ENCODE data around the gene PEX1. TPM values are rescaled to one million over a fixed set of nuclear protein-coding genes. Genes with fewer than 3 reads are reported as not detected.

PEX1 gene
- total and polyA plus RNA-seq, 12 donors = 4.1 to 19.8 (median 14.9) TPM

DNA sequence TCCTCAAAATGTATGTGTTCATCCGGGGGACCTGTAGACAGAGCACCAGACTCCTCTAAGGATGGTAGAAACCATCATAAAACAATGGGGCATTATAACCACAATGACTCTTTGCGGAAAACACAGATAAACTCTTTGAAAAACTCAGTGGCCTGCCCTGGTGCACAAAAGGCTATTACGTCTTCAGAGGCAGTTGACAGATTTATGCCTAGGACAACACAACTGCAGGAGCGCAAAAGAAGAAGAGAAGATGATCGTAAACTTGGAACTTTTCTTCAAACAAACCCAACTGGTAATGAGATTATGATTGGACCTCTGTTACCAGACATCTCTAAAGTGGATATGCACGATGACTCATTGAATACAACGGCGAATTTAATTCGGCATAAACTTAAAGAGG lies 6.3 kb upstream of the PEX1 start:
- Histone ChIP-seq H3K4me3 (no peak overlapping the region), H3K4me1 (peaks cover 0 to 26% (median 12%) of the 10 kb centered on the region in 9 donors), H3K36me3 (peaks cover 0 to 97% (median 64%) of the 10 kb centered on the region in 9 donors), H3K9me3 (no peaks in the 10 kb centered on the region), H3K27ac (no peak overlapping the region), H3K27me3 (no peaks in the 10 kb centered on the region)
- intact Hi-C loops (cut with DNase I) = loop anchor here in 1 of 10 donors (5.0 kb wide), 1 partner anchor 38 kb away; no protein-coding TSS in a partner anchor
- WGBS, 2 donors = 92 to 96% methylated on average over 9 of the region's 9 CpGs
- DNase-seq = no peak
- no peak for ATAC-seq
- TF ChIP-seq CTCF (IDR thresholded peaks at IDR 0.05) = no peak

DNA sequence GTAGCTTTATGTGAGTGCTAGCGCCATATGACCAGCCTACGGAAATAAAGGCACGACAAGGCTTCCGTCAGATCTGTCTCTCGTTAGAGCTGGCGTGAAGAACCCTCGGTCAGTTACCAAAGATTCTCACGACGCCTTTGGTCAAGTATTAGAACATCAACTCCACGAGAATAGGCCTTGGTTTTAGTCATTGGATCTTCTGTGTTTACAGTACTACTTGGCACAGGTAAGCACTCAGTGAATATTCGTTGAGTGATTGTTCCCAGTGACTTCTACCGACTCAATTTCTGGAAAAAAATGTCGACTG lies 591 bp upstream of the PEX1 start:
- Histone ChIP-seq H3K27ac (peak overlapping the region; percentile 59 to 94 (median 86)), H3K27me3 (no peaks in the 10 kb centered on the region), H3K4me3 (peak overlapping the region; percentile 67 to 93 (median 78)), H3K9me3 (no peaks in the 10 kb centered on the region), H3K36me3 (peaks cover 0 to 41% (median 30%) of the 10 kb centered on the region in 9 donors), H3K4me1 (peaks cover 0 to 37% (median 24%) of the 10 kb centered on the region in 9 donors)
- DNase-seq (no peak), ATAC-seq (peak in 2 of 8 donors; percentile 4 to 5)
- intact Hi-C loops (cut with DNase I) = no loop called here
- no peak for TF ChIP-seq CTCF (IDR thresholded peaks at IDR 0.05)
- 0% methylated on average over 13 of the region's 13 CpGs for WGBS, 2 donors

- intact Hi-C loops (cut with DNase I) = no loop called here
- DNase-seq = peak; percentile 11 to 46
These were observed 776 bp downstream of the PEX1 start for GRCh38 chr7:92527300-92528187.

DNA sequence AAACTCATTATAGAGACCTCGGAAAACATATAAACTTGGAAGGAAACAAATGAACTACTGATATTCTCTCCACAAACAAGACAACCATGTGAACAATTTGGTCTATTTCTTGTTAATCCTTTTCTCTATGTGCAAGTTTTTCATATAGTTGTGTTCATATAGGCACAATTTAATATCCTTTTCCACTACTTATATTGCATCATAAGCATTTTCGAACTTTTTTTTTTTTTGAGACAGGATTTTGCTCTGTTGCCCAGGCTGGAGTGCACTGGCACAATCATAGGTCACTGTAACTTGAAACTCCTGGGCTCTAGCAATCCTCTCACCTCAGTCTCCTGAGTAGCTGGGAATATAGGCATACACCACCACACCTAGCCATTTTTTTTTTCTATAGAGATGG lies 5.2 kb downstream of the PEX1 start:
- ATAC-seq (no peak), DNase-seq (no peak)
- Histone ChIP-seq H3K4me1 (peaks cover 0 to 25% (median 15%) of the 10 kb centered on the region in 9 donors), H3K9me3 (no peaks in the 10 kb centered on the region), H3K36me3 (peaks cover 0 to 38% (median 8%) of the 10 kb centered on the region in 9 donors), H3K4me3 (no peak overlapping the region), H3K27ac (no peak overlapping the region), H3K27me3 (no peaks in the 10 kb centered on the region)
- WGBS, 2 donors = 96 to 97% methylated on average over 2 of the region's 2 CpGs
- TF ChIP-seq CTCF (IDR thresholded peaks at IDR 0.05) = no peak
- intact Hi-C loops (cut with DNase I) = no loop called here

More at GRCh38 chr7:92527300-92528187, 776 bp downstream of the PEX1 start:
- H3K36me3 ChIP-seq = peaks cover 0 to 28% (median 16%) of the 10 kb centered on the region in 9 donors
- H3K27me3 ChIP-seq = no peaks in the 10 kb centered on the region
- H3K9me3 ChIP-seq = no peaks in the 10 kb centered on the region
- peak overlapping the region; percentile 67 to 93 (median 79) for H3K4me3 ChIP-seq
- H3K27ac ChIP-seq = peak overlapping the region in 9 of 10 donors; percentile 74 to 94 (median 85)
- no peak for TF ChIP-seq CTCF (IDR thresholded peaks at IDR 0.05)
- peak in 7 of 8 donors; percentile 31 to 67 (median 41) for ATAC-seq
- 0 to 1% methylated on average over 31 of the region's 31 CpGs for whole genome bisulfite sequencing, 2 donors
- peaks cover 0 to 37% (median 24%) of the 10 kb centered on the region in 9 donors for H3K4me1 ChIP-seq

Data from heart right ventricle (tissue), 16 donors.